ENCODE measurements around the gene C11orf98. TPM values are rescaled to one million over a fixed set of nuclear protein-coding genes. Genes with fewer than 3 reads are reported as not detected.

Gene C11orf98
- total RNA-seq, 1 donor from 2014 or later = 39.0 TPM

DNA sequence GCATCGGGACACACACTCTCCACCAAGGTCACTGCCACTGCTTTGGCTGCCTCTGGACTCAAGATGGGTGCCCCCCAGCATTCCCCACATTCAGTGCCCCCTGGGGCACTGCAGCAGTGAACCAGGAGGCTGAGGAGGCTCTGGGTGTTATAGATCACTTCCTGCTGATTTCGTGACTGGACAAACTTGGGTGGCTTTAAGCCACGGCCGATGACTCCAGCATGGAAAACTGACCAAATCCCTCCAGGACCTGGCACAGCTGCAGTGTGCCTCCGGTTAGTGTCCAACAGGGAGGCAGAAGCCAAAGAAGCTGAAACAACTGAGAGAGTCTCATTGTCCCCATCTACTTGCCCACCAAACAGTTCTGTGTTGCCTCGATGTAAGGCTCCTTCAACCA is 17.4 kb downstream of the C11orf98 start:
- Mint-ChIP-seq H3K27me3 (ENCODE audit: low read depth) (no peaks in the 10 kb centered on the region), H3K9me3 (ENCODE audit: low read depth) (no peaks in the 10 kb centered on the region), H3K27ac (ENCODE audit: unreplicated experiment) (peak overlapping the region; percentile 63), H3K36me3 (ENCODE audit: low read depth) (peaks cover 5% of the 10 kb centered on the region), H3K4me1 (ENCODE audit: low read depth) (peaks cover 25% of the 10 kb centered on the region), H3K4me3 (ENCODE audit: unreplicated experiment) (no peak overlapping the region)
- TF ChIP-seq, protein P1, sequence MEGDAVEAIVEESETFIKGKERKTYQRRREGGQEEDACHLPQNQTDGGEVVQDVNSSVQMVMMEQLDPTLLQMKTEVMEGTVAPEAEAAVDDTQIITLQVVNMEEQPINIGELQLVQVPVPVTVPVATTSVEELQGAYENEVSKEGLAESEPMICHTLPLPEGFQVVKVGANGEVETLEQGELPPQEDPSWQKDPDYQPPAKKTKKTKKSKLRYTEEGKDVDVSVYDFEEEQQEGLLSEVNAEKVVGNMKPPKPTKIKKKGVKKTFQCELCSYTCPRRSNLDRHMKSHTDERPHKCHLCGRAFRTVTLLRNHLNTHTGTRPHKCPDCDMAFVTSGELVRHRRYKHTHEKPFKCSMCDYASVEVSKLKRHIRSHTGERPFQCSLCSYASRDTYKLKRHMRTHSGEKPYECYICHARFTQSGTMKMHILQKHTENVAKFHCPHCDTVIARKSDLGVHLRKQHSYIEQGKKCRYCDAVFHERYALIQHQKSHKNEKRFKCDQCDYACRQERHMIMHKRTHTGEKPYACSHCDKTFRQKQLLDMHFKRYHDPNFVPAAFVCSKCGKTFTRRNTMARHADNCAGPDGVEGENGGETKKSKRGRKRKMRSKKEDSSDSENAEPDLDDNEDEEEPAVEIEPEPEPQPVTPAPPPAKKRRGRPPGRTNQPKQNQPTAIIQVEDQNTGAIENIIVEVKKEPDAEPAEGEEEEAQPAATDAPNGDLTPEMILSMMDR (IDR thresholded peaks at IDR 0.05) = no peak
- no peak for DNase-seq (ENCODE audit: low spot score)

DNA sequence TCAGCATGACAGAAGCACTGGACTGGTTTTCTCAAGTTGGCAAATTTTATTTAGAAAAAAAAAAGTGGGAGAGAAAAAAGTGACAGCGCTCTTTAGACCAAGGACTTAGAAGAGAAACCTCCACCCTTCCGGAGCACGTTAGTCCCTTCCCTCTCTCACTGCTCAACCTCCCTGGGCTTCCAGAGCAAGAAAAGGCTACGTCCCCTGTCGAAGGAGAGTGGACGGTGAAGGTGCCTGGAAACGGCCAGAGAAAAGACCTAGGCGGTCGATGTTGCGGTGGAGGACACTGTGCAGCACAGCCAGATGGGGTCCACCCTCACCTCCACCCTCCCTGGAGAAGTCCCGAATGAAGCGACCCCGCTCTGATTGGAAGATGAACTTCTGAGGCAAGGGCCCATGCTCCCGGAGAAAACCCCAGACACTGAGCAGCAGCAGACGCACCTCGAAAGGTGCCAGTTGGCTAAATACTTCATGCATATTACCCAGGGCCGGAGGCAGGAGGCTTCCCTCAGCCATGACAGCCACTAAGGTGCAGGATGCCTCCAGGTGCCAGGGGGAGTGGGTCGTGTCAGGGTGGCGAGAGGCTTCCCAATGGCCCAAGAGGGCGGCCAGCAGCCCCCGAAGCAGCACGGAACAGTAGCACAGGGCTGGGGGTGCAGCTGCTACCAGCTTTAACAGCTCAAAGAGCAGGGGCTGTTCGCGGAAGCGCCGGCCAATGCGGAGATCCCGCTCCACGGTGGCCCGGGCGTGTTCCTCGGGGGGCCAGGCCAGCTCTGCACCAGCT is 18.0 kb downstream of the C11orf98 start:
- H3K4me3 Mint-ChIP-seq (ENCODE audit: unreplicated experiment) = peak overlapping the region; percentile 98
- peak overlapping the region; percentile 95 for H3K27ac Mint-ChIP-seq (ENCODE audit: unreplicated experiment)
- peaks cover 20% of the 10 kb centered on the region for H3K4me1 Mint-ChIP-seq (ENCODE audit: low read depth)
- TF ChIP-seq, protein P1 (IDR thresholded peaks at IDR 0.05) = no peak
- H3K9me3 Mint-ChIP-seq (ENCODE audit: low read depth) = no peaks in the 10 kb centered on the region
- H3K27me3 Mint-ChIP-seq (ENCODE audit: low read depth) = no peaks in the 10 kb centered on the region
- peaks cover 5% of the 10 kb centered on the region for H3K36me3 Mint-ChIP-seq (ENCODE audit: low read depth)
- DNase-seq (ENCODE audit: low spot score) = no peak

GRCh38 chr11:62645946-62646824 is 18.8 kb downstream of the C11orf98 start, which contains the start of gene GANAB:
Gene GANAB (minus strand): TSS chr11:62646613. CDS start chr11:62646599, 14 bp downstream.
- TF ChIP-seq, protein P1 (IDR thresholded peaks at IDR 0.05) = peak; percentile 29
- H3K27ac Mint-ChIP-seq (ENCODE audit: unreplicated experiment) = peak within 1 kb of the TSS; percentile 95

DNA sequence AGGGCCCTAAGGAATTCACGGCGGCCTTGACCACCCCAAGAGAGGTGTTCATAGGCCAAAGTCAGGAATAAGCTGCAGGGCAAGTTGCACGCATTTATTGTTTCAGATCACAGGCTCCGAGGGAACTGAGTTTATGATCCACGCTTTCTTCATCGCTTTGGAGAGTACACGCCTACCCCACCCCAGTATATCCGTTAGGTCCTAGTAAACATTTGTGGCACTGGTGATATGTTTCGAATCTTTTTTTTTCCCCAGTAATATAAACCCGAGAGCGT is 19.4 kb downstream of the C11orf98 start:
- TF ChIP-seq, protein P1 (IDR thresholded peaks at IDR 0.05) = no peak
- no peaks in the 10 kb centered on the region for H3K9me3 Mint-ChIP-seq (ENCODE audit: low read depth)
- peak overlapping the region; percentile 95 for H3K27ac Mint-ChIP-seq (ENCODE audit: unreplicated experiment)
- no peaks in the 10 kb centered on the region for H3K27me3 Mint-ChIP-seq (ENCODE audit: low read depth)
- peaks cover 16% of the 10 kb centered on the region for H3K4me1 Mint-ChIP-seq (ENCODE audit: low read depth)
- H3K36me3 Mint-ChIP-seq (ENCODE audit: low read depth) = peaks cover 5% of the 10 kb centered on the region
- DNase-seq (ENCODE audit: low spot score) = no peak
- peak overlapping the region; percentile 98 for H3K4me3 Mint-ChIP-seq (ENCODE audit: unreplicated experiment)

More at GRCh38 chr11:62645946-62646824, 18.8 kb downstream of the C11orf98 start, which contains the start of gene GANAB:
- peak; percentile 100 for DNase-seq (ENCODE audit: low spot score)
- Mint-ChIP-seq H3K9me3 (ENCODE audit: low read depth) (no peaks in the 10 kb centered on the region), H3K27me3 (ENCODE audit: low read depth) (no peaks in the 10 kb centered on the region), H3K36me3 (ENCODE audit: low read depth) (peaks cover 5% of the 10 kb centered on the region), H3K4me3 (ENCODE audit: unreplicated experiment) (peak within 1 kb of the TSS; percentile 98), H3K4me1 (ENCODE audit: low read depth) (peaks cover 16% of the 10 kb centered on the region)

DNA sequence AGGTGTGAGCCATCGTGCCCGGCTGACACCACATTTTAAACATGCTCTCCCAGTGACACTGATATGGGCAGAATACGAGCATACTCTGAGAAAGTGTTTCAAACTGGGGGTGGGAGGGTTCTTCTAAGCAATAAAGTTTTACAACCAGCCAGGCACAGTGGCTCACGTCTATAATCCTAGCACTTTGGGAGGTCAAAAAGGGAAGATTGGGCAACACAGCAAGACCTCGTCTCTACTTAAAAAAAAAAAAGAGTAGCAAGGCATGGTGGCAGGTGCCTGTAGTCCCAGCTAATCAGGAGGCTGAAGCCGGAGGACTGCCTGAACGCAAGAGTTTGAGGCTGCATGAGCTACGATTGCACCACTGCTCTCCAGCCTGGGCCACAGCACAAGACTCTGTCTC is 20.8 kb downstream of the C11orf98 start:
- Mint-ChIP-seq H3K9me3 (ENCODE audit: low read depth) (no peaks in the 10 kb centered on the region), H3K36me3 (ENCODE audit: low read depth) (peaks cover 7% of the 10 kb centered on the region), H3K4me3 (ENCODE audit: unreplicated experiment) (no peak overlapping the region), H3K27me3 (ENCODE audit: low read depth) (no peaks in the 10 kb centered on the region), H3K27ac (ENCODE audit: unreplicated experiment) (peak overlapping the region; percentile 49), H3K4me1 (ENCODE audit: low read depth) (peaks cover 21% of the 10 kb centered on the region)
- no peak for DNase-seq (ENCODE audit: low spot score)
- TF ChIP-seq, protein P1 (IDR thresholded peaks at IDR 0.05) = no peak
